HG03575 (cell line): ENCODE results near the gene MYB.
A peak's percentile ranks its signal among the peaks of the same experiment; 100 is the strongest.

ENCODE experiments used
- ATAC-seq: cut with Tn5 transposase; IDR thresholded peaks from one replicate; pipeline ENCODE4 v1.9.1; 2021; ENCODE audit not compliant: unreplicated experiment, insufficient number of reproducible peaks, low FRiP score; ENCODE audit errors: extremely low read depth

MYB gene

DNA sequence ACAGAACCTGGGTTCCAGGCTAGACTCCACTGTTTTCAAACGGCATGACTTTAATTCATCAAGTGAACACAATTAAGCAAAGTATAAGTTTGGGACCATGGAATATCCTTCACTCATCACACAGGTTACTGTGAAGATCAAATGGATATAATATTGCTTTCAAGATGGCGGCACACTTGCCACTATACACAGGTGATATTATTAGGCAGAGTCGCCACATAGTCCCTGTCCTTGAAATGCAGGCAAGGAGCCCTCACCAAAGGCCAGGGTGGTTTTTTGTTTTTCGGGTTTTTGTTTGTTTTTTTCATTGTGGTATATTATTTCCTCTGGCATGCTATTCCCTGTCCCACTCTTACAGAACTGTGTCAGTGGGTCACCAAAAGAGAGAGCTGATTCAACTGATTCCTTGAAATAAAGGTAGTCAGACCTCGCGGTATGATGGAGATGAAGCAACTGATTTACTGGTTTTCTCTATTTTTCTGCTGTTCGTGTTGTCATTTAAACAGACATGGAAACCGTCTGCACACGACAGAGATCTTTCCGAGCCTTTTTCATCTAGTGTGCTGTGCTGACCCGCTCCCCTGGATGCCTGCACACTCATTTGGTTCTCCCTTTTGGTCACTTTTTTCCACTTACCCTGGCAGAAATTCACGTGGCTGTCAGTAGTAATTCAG, 29.7 kb downstream of the MYB start:
- no peak for ATAC-seq

DNA sequence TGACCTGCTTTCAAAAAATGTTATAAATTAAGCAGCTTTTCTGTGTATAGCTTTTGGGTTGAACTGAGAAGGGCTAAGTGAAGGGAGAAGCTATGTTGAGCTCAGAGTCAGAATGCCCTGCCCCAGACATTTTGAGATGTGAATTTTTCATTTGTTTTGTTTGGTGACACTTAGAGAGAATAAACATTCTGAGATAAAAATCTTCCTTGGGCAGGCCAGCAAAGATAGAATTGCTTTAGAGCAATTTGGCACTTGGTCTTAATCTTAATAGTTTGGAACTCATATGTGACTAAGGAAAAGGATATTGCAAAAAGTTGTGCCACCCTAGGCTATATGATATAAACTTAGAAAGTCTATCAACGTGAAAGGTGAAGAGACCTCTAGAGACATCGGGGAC, 30.2 kb downstream of the MYB start:
- ATAC-seq = no peak

DNA sequence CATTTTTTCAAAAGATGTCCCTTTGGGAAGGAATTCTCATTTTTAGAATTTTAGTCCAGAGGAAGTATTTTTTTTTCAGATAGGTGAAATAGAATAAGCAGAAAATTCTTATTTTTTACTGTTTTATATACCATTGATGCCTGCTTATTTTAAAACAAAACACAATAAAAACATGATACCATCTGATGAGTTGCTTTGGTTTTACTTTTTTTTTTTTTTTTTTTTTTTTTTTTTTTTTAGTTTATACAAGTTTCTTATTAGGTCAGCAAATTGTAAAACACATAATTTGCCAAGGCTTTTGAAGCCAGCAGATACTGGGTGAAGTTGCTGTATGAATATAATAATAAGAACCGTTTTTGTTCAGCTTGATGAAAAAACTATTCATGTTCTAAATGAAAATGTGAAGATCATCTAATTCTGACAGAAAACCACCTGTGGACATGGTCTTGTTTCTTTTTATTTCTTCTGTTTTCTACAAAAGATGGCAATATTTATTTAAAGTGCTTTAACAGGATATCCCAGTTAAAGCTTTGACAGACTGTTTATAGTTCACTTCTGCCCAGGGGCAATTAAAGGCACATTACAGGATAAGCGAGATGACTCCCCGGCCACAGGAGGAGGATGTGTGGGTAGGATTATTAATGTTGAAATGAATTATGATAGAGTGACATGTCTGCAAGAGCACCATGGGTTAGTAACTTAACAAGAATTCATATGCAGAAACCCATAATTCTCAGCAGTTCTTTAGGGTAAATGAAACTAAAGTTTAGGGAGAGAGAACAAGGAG, 31.1 kb downstream of the MYB start:
- ATAC-seq = no peak

DNA sequence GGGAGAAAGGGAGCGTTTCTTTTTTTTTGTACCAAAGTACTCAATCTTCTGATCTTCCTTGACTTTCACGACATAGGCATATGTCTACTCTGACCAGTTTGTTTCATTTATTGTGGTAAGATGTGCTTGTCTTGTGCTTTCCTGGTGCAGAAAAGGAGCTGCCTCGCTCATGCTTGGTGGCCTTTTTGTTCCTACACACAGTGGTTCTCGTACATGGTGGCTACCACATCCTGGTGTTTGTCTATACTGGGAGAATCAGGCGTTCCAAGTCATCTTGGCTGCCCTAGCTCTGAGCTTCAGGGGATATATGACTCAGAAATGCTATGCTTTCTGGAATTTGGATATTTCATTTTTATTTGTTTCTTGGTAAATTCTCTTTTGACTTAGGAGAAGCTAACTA, 31.8 kb downstream of the MYB start:
- no peak for ATAC-seq

DNA sequence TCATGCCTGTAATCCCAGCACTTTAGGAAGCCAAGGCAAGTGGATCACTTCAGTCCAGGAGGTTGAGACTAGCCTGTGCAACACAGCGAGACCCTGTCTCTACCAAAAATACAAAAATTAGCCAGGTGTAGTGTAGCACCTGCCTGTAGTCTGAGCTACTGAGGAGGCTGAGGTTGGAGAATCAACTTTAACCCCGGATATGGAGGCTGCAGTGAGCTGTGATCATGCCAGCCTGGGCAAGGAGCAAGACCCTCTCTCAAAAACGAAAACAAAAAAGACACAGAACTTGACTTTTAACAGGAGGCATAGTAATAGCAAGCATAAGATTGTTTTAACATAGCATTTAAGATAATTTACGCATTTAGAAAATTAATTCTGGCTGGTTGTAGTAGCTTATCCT, 32.5 kb downstream of the MYB start:
- no peak for ATAC-seq

DNA sequence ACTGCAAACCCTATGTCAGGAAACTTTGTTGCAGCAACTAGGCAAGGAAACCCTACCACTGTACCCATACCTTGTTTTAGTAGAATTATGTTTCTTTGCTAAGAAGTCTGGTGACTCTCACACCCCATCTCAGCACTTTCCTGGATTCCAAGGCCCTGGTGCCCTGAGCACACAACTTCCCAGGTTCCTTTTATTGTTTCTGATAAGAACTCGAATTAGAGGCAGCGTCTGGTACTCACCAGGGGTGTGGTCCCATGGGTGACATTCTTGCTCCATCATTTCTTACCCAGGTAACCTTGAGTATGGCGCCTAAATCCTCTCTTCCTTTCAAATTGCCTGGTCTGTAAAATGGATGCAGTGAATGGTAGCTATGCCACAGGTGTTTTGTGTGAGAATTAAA, 34.1 kb downstream of the MYB start:
- ATAC-seq = no peak

DNA sequence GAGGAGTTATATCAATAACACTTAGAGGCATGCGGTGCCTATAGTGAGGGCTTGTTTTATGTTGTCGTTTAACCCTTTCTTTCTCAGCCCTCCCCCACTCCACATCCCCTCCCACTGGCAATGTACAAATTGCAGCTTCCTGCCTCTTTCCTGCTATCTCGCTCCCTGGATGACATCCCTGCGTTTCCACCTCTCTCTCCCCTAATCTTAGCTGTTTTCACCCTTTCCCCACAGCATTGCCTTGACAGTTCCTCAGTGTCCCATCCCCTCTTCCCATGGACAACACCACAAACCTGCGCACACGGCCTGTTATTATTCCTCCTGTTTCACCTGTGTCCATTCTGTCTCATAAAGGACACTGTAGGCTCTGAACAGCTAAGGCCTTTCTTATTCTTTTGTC, 34.5 kb downstream of the MYB start:
- no peak for ATAC-seq

DNA sequence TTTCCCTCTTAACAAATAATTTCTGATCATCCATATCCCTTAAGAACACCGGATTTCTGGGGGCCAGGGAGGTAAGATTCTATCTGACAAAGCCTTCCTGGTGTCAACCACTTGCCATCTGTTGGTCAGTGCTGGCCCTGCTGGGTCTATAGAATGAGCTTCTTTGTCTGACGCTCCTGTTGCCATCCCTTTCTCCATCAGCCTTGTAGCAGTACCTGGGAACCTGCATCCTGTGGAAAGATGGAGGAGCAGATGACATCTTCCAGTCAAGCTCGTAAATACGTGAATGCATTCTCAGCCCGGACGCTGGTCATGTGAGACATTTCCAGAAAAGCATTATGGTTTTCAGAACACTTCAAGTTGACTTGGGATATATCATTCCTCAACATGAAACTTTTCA, 36.6 kb downstream of the MYB start:
- no peak for ATAC-seq

DNA sequence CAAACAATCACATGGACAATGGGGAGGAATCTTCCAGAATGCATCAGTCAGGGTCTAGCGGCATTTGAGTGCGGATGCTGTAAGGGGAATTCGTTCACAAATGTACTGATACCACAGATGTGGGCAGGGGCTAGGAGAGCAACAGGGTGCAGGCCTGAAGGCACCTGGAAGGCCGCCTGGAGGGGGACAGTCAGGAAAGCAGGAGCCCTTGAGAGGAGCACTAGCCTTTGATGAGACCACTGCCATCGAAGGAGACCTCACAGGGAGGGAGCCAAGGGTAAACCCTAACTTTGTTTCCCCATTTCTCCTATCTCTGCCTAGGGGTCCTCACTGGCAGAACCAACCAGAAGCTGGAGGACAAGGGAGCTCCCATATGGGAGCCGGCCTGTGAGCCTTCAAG, 38.2 kb downstream of the MYB start:
- ATAC-seq = no peak

DNA sequence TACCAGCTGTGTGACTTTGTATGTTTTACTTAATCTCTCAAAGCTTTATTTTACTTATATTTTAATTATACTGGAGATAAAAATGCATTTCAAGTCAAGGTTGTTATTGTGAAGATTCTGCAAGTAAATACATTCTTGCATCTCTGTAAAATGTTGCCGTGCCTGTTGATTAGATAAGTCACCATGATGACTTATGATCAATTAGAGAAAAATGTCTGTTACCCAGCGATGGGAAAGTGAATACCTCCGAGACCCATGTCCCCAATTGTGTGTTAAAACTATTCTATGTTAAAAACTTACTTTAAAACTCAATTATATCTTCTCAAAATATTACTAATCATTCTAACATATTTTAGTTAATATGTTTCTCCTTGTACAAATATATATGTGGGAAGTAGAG, 39.9 kb downstream of the MYB start:
- no peak for ATAC-seq

DNA sequence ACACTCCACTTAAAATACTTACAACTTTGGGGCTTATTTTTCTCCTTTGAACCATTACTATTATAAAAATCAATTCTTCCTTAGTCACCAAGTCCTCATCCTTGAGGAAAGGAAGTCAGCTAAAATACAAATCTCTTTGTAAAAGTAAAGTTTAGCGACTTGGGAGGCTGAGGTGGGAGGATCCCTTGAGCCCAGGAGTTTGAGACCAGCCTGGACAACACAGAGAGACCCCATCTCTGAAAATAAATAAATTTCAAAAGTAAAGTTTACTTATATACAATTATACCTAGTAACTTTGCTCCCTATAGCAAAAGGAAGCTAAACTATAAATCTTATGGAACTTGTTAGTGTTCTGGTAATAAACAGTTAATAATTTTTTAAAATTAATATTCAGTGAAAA, 40.4 kb downstream of the MYB start:
- ATAC-seq = no peak

DNA sequence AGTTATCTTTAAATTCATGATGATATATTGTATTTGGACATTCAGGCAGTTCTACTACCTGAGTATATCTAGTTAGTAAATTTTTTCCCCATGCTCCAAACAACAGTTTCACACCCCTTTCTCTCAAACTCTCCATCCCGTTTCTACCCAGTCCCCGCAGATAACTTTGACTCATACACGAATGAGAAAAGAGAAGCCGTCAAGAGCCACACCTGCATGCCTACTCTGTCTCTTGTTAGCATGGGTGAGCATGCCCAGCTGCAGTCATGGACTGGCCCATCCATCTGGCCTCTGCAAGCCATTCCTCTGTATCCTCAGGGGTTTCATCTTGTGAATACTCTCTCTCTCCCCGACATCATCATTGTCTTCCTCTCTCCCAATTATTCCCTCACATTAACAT, 41.5 kb downstream of the MYB start:
- ATAC-seq = no peak

DNA sequence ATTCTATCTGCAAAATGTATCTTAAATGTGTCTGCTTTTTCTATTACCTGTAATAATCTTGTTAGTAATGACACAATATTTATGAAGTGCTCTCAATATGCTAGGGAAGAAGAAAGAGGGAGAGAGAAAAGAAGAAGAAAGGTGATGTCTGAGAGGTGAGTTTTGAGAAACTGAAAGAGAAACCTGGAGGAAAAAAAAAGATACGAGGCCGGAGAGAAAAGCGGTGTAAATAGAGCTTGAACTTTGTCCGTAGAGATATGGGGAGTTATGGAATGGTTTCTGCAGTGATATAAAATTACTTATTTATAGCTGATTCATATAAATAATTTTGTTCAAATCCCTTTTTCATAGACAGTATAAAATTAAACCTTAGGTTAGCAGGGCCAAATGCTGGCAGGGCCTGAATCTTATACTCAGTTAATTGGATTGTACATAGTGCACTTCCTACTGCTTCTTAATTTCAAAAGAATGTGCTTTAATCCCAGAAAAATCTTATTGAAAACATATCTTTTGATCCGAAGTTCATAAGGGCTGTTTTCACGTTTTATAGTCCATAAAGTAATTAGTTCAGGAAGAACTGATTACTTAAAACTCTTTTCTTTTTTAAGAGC, 43.0 kb downstream of the MYB start:
- no peak for ATAC-seq

DNA sequence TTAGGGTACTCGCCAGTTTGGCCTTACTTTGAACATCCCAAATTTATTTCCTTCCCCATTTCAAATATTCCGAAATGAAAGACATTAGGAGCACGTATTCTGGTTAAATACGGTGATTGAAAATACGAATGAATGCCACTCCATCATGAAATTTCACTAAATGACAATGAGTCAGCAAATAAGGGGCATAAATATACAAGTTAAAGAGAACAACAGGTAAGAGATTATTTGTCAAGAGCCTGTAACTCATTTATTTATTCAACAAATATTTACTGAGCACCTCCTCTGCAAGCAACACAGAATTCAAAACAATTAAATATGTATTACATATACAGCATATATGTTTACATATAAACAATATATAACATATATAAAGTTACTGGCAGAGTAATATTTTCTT, 44.8 kb downstream of the MYB start:
- no peak for ATAC-seq

DNA sequence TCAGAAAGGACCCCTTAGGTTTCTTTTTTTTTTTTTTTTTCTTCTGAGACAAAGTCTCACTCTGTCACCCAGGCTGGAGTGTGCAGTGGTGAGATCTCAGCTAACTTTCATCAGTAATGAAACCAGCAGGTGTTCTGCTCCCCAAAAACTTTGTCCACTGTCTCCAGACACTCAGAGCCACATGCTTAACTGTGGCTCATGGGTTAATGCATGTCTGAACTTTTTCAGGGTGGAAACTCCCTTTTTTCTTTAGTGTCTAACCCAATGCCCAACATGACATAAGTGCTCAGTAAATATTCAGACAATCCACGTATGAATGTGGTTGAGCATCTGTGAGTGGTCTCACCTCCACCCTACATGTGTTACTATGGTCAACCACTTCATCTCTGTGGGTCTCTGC, 45.4 kb downstream of the MYB start:
- ATAC-seq = peak; percentile 62

DNA sequence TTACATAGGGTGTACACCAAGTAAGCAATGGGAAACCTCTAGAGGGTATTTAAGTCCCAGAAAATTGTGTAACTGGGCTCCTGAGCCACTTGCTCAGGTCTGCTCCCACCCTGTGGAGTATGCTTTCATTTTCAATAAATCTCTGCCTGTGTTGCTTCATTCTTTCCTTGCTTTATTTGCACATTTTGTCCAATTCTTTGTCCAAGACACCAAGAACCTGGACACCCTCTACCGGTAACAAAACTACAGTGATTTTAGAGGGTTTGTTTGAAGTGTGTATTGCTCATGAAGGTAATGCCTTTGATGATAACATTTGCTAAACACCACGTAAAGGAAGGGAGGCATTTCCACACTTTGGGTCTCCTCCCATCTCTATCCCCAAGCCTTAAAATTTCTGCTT, 46.2 kb downstream of the MYB start:
- no peak for ATAC-seq

DNA sequence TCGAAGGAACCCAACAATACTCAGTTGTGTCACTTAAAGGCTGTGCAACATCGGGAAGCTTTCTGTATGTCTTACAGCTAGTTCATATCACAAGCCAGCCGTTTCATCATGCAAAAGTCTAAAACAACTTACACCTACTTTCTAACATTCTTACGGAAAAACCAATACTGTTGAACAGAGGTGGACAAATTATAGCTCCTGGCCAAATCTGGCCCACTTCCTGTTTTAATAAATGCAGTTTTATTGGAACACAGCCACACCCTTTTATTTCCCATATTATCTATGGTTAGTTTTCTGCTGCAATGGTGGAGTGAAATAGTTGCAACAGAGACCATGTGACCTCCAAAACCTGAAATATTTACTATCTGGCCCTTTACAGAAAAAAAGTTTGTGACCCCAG, 46.6 kb downstream of the MYB start:
- ATAC-seq = no peak

DNA sequence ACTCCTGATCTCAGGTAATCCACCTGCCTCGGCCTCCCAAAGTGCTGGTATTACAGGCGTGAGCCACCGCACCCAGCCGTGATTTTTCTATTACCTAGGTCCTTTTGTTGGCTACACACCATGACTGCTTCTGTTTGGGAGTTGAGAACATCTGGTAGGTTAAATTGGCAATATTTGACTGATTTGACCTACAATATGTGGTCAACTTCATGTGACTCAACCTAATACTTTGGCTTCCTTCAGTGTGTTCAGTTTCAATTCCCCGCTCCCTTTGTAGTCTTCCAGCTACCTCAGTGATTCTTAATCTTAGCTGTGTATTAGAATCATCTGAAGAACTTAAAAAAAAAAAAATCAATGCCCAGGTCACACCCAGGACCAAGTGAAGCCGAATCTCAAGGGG, 47.4 kb downstream of the MYB start:
- no peak for ATAC-seq

DNA sequence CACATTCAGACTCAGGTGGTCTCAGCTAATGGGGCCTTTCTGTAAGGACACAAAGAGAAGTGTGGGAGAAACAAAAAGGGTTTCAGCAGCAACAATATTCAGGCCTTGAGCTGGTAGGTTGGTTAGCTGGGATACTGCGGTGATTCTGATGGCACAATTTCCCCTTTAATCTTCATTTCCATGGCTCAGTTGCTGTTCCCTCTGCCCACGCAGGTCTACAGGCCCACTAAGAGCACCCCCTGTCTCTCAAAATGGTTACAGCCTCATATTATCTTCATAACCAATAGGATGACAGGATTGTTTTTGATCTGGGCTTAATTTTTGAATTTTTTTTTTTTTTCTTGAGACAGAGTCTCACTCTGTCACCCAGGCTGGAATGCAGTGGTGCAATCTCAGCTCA, 48.9 kb downstream of the MYB start:
- ATAC-seq = no peak

DNA sequence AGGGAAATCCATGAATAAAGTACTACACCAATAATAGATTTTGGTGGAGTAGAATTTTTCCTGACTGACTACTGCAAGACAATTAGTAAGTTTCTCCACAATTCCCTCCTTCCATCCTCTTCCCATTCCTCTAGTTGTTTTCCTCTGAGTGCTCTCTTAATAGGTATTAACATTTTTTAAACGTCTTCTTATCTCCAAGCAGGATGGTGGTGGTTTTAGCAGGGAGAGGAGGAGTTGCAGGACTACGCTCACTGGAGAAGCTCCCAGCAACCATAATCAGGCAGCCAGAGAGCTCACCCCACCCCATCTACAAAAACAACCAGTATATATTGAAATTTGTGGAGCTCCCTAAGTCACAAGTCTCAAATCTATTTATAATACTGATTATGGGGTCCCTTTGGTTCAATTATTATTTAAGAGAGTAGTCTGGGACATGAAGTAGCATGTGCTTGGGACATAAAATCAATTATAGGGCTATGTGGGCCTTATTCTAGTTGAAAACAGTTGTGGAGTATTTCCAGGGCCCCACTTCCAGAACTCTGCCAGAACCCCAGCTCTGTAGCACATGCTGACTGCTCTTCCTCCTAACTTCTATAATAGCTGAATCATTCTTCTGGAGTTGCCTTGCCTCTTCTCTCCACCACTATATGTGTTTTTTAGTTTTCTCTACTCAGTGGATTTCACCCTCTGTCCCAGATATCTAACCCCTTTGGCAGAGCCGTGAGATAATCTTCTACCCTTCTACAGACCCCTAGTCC, 49.8 kb downstream of the MYB start:
- no peak for ATAC-seq
